GM12801 (cell line): Measurements from ENCODE around the gene TMEM218.

Experiments
- TF ChIP-seq, protein P1 (sequence below): IDR thresholded peaks from one replicate; pipeline ENCODE4 v1.5.1; 2011; ENCODE audit warnings: control low read depth; ENCODE audit not compliant: insufficient read length; ENCODE audit errors: extremely low read depth

TMEM218 gene

GRCh38 chr11:125079151-125079877 is 32.1 kb downstream of the TMEM218 start:
- TF ChIP-seq, protein P1, sequence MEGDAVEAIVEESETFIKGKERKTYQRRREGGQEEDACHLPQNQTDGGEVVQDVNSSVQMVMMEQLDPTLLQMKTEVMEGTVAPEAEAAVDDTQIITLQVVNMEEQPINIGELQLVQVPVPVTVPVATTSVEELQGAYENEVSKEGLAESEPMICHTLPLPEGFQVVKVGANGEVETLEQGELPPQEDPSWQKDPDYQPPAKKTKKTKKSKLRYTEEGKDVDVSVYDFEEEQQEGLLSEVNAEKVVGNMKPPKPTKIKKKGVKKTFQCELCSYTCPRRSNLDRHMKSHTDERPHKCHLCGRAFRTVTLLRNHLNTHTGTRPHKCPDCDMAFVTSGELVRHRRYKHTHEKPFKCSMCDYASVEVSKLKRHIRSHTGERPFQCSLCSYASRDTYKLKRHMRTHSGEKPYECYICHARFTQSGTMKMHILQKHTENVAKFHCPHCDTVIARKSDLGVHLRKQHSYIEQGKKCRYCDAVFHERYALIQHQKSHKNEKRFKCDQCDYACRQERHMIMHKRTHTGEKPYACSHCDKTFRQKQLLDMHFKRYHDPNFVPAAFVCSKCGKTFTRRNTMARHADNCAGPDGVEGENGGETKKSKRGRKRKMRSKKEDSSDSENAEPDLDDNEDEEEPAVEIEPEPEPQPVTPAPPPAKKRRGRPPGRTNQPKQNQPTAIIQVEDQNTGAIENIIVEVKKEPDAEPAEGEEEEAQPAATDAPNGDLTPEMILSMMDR = no peak

GRCh38 chr11:125078516-125079140 is 32.8 kb downstream of the TMEM218 start:
- TF ChIP-seq, protein P1 = no peak

DNA sequence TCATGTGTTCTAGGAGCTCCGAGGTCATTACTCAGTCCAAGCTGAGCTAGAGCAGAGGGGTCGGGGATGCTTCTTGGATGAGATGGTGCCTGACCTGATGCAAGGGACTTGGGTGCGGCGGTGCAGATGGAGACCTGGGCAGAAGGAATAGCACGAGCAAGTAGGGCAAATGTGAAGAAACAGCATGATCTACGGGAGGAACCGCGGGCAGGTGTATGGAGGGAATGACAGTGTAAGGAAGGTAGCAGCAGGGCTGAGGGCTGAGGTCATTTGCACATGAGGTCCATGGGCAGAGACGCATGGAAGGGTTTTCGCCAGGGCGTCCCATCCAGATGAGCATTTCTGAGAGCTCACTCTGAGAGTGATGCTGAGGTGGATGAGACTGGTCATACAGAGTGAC is 33.4 kb downstream of the TMEM218 start:
- TF ChIP-seq, protein P1 = no peak

DNA sequence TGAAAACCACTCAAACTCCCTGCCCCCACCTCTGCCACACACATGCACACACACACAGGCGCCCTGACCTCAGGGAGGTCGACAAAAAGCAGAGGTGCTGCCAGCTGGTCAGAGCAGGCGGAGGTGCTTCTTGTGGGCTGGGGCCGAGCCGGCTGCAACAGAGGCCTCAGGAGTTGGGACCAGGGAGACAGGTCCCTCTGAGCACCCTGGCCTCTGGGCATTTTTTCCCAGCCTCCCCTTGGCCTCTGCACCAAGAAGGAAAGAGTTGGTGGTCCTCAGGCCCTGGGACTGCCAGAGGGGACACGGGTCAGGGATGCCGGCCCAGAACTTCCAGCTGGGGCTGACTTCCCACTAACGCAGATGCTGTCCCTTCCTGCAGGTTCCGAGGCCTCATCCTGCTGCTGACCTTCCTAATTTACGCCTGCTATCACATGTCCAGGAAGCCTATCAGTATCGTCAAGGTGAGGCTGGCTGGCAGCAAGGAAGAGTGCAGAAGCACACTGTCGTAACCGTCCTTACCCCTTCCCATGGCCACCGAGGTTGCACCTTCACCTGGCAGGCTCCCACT is 35.0 kb downstream of the TMEM218 start:
- TF ChIP-seq, protein P1 = no peak

DNA sequence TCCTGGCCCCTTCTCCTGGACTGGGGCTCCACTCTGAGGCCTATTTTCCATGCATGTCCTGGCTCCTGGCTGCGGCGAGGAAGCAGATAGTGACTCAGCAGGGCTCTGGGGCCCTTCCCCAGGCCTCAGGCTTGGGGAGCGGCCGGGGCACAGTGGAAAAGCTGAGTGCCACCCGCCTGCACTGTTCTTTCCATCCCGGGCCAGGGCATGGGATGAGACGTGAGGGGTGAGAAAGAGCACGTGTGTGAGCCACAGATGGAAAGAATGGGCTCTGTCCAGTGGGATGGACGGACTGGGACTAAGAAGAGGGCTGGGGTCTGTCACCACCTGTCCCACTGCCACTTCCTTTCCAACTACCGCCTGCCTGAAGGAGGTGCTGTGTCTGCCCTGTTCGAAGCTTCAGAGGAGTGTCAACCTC is 35.5 kb downstream of the TMEM218 start:
- TF ChIP-seq, protein P1 = no peak

DNA sequence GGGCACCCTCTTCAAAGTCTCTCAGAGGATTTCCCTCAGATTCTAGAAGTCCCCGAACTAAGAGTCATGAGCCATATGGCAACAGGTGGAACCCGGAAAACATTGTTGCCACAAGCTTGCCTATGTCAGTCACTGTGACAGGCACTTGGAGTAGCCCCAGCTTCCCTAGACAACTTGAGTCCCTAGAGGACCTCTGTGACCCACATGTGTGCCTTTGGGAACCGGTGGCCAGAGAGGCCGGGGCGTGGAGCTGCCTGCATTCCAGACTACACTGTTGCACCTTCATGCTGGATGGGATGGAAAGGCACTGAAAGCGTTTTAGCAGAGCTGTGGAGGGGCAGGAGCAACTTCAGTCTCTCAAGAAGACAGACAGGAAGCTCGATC is 36.2 kb downstream of the TMEM218 start:
- TF ChIP-seq, protein P1 = no peak

- TF ChIP-seq, protein P1 = no peak
Observed at GRCh38 chr11:125074511-125075241, 36.8 kb downstream of the TMEM218 start.
